ENCODE data around the gene HDAC7.
A peak's percentile ranks its signal among the peaks of the same experiment; 100 is the strongest.

Gene HDAC7

GRCh38 chr12:47791351-47791746, 28.4 kb downstream of the HDAC7 start:
- no peak for DNase-seq

GRCh38 chr12:47790676-47791350, 28.9 kb downstream of the HDAC7 start:
- DNase-seq = no peak

- DNase-seq = no peak
Observed at GRCh38 chr12:47789712-47790489, 29.8 kb downstream of the HDAC7 start.

- DNase-seq = no peak
Observed at GRCh38 chr12:47789141-47789540, 30.6 kb downstream of the HDAC7 start.

GRCh38 chr12:47787596-47788319, 31.9 kb downstream of the HDAC7 start:
- DNase-seq = no peak

- no peak for DNase-seq
Observed at GRCh38 chr12:47786662-47787280, 32.9 kb downstream of the HDAC7 start.

GRCh38 chr12:47785887-47786661, 33.6 kb downstream of the HDAC7 start:
- DNase-seq = no peak

GRCh38 chr12:47785036-47785886, 34.4 kb downstream of the HDAC7 start:
- DNase-seq = no peak

- no peak for DNase-seq
Observed at GRCh38 chr12:47783821-47784819, 35.6 kb downstream of the HDAC7 start.

GRCh38 chr12:47783024-47783755, 36.5 kb downstream of the HDAC7 start:
- no peak for DNase-seq

- DNase-seq = no peak
Observed at GRCh38 chr12:47782372-47782770, 37.3 kb downstream of the HDAC7 start.

GRCh38 chr12:47781479-47782371, 38.0 kb downstream of the HDAC7 start:
- no peak for DNase-seq

GRCh38 chr12:47779943-47780504, 39.7 kb downstream of the HDAC7 start:
- DNase-seq = no peak

GRCh38 chr12:47779301-47779942, 40.3 kb downstream of the HDAC7 start:
- DNase-seq = peak; percentile 93

GRCh38 chr12:47778881-47779280, 40.8 kb downstream of the HDAC7 start:
- no peak for DNase-seq

- DNase-seq = no peak
Observed at GRCh38 chr12:47777741-47778558, 41.8 kb downstream of the HDAC7 start.

GRCh38 chr12:47777151-47777550, 42.6 kb downstream of the HDAC7 start:
- no peak for DNase-seq
